ENCODE data around the gene NDUFS6. TPM values are rescaled to one million over a fixed set of nuclear protein-coding genes. Genes with fewer than 3 reads are reported as not detected.
A peak's percentile ranks its signal among the peaks of the same experiment; 100 is the strongest.
"Not testable (repeated sequence)": the region's sequence is repeated elsewhere in the genome, so short reads cannot be mapped to it uniquely, and the experiment has no call there.

Gene NDUFS6
- total and polyA plus RNA-seq, 11 donors: 55.9 to 311 (median 95.9) TPM

GRCh38 chr5:1815071-1815786 is 14.0 kb downstream of the NDUFS6 start:
- Histone ChIP-seq H3K9me3 (no peaks in the 10 kb centered on the region), H3K27me3 (no peaks in the 10 kb centered on the region), H3K27ac (no peak overlapping the region), H3K4me3 (no peak overlapping the region), H3K4me1 (peaks cover 0 to 7% (median 0%) of the 10 kb centered on the region in 12 donors), H3K36me3 (peaks cover 2 to 96% (median 91%) of the 10 kb centered on the region in 9 donors)
- 90 to 95% (median 94%) methylated on average over 18 of the region's 18 CpGs for WGBS, 4 donors
- intact Hi-C loops (cut with DNase I): no loop called here
- TF ChIP-seq CTCF (IDR thresholded peaks at IDR 0.05) (no peak), POLR2A (IDR thresholded peaks at IDR 0.05) (no peak)
- DNase-seq (no peak), ATAC-seq (no peak)

GRCh38 chr5:1815881-1816292 is 14.7 kb downstream of the NDUFS6 start:
- Histone ChIP-seq H3K9me3 (no peaks in the 10 kb centered on the region), H3K4me1 (peaks cover 0 to under 1% (median 0%) of the 10 kb centered on the region in 12 donors), H3K27ac (no peak overlapping the region), H3K36me3 (peaks cover 2 to 96% (median 91%) of the 10 kb centered on the region in 9 donors), H3K4me3 (no peak overlapping the region), H3K27me3 (no peaks in the 10 kb centered on the region)
- ATAC-seq: no peak
- intact Hi-C loops (cut with DNase I): no loop called here
- no peak for TF ChIP-seq CTCF (IDR thresholded peaks at IDR 0.05)
- DNase-seq: no peak
- 83 to 89% (median 85%) methylated on average over 17 of the region's 17 CpGs for WGBS, 4 donors

- H3K9me3 ChIP-seq; intact Hi-C loops (cut with DNase I); H3K27ac ChIP-seq; H3K4me3 ChIP-seq; ATAC-seq; H3K27me3 ChIP-seq; DNase-seq; H3K4me1 ChIP-seq: not testable (repeated sequence)
- 92 to 96% (median 94%) methylated on average over 17 to 18 of the region's 18 CpGs for WGBS, 4 donors
- H3K36me3 ChIP-seq: peaks cover 2 to 95% (median 91%) of the 10 kb centered on the region in 9 donors
Observed at GRCh38 chr5:1816495-1817089, 15.4 kb downstream of the NDUFS6 start.

GRCh38 chr5:1817261-1818043 is 16.2 kb downstream of the NDUFS6 start:
- Histone ChIP-seq H3K36me3 (peaks cover 2 to 92% (median 86%) of the 10 kb centered on the region in 9 donors), H3K4me3 (no peak overlapping the region), H3K27ac (no peak overlapping the region), H3K4me1 (no peaks in the 10 kb centered on the region), H3K9me3 (no peaks in the 10 kb centered on the region), H3K27me3 (no peaks in the 10 kb centered on the region)
- 81 to 90% (median 84%) methylated on average over 15 of the region's 15 CpGs for WGBS, 4 donors
- DNase-seq (no peak), ATAC-seq (peak in 2 of 4 donors; percentile 14 to 15)
- TF ChIP-seq POLR2A (IDR thresholded peaks at IDR 0.05): no peak
- TF ChIP-seq CTCF (IDR thresholded peaks at IDR 0.05): no peak
- intact Hi-C loops (cut with DNase I): no loop called here

Measured in heart left ventricle (tissue), 16 donors.